ENCODE data around the gene SLC25A22.

The SLC25A22 gene

DNA sequence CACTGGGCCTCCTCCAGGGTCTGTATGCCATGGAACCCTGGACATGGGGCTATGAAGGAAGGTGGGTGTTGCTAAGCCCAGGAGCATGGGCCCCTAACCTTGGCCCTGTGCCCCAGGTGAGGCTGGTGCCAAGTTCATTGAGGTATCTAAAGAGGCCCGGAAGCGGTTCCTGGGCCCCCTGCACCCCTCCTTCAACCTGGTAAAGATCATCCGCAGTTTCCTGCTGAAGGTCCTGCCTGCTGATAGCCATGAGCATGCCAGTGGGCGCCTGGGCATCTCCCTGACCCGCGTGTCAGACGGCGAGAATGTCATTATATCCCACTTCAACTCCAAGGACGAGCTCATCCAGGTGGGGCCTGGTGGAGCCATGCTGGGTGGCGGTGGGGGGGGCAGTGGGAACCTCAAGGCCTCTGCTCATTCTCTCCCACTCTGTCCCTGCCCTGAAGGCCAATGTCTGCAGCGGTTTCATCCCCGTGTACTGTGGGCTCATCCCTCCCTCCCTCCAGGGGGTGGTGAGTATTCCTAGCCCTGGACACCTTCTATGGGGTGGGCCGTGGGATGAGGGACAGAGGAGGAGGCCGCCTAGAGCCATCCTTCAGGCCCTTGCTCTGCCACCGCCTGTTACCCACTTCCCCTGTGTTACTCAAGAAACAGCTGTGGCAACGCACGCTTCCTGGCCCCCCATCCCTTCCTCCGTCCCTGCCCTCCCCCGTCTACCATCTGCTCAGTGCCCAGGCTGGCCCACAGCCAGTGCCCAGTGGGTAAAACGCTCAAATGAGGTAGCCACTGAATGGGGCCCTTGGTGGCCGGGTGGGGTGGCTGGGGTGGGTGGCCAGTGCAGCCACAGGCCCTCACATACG is 23.7 kb upstream of the SLC25A22 start:
- no peak for DNase-seq (ENCODE audit: low spot score)

DNA sequence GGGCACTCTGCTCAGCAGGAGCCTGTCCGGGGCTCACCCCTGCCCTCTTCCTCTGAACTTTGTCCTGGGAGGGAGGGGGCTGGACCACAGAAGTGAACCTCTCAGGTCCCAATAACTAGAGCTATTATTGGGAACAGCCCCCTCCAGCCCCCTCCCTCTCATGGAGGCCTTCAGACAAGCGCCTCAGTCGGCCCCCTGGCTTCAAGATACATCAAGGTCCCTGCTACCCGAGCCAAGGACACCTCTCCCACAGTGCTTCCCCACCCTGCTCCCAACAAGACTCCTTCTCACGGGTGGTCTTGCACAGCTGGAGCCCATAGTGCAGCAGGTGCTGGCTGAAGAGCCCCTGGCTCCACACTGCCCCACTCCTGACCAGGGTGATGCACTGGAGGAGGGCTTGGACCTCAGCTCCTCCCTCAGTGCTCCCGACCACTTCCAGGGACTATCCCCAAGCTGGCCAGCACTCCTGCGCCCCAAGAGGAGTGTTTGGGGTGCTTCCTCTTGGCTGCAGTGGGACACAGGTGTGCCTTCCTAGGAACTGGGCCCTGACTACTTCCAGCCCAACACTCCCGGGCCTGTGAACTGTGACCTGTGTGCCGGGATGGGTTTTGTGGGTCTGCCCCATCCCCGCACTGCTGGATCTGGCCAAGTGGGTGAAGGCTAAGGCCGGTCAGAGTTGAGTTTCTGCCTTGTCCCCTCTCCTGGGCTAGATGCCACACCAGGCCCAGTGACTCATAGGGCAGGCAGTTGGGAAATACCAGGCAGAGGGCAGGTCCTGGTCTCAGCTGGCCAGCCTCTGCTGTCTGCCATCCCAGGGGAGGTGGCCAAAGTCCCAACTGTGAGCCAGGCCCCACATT is 22.8 kb upstream of the SLC25A22 start:
- DNase-seq (ENCODE audit: low spot score): no peak

DNA sequence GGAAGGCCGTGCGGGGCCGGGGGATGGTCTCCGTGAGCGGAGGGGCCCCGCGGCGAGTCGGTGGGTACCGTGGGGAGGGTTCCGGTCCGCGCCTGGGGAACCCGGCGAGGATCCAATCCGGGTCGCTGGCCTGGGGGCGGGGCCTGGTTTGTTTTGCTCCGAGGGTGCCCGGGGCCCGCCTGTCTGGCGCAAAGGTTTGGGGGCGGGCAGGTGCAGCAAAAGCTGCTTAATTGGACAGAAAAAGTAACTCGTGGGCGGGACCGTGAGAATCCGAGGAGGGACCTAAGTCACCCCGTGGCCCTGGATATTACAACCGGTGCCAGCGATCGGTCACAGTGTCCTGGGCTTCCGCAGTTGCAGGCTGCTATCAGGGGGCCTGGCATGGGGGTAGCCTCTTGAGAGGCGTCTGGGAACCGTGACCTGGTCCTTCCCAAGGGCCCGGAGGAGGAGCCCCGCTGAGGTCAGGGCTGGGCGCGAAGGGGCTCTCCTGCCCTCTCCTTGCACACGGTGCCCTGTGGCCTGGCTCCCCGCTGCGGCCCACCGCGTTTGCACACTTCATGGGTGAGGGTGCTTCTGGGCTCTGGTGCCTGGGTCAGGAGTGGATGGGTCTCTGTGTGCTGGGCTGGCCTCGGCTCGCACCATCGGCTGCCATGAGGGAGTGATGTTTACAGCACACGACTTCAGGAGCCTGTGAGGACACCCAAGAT is 22.0 kb upstream of the SLC25A22 start:
- DNase-seq (ENCODE audit: low spot score): no peak

DNA sequence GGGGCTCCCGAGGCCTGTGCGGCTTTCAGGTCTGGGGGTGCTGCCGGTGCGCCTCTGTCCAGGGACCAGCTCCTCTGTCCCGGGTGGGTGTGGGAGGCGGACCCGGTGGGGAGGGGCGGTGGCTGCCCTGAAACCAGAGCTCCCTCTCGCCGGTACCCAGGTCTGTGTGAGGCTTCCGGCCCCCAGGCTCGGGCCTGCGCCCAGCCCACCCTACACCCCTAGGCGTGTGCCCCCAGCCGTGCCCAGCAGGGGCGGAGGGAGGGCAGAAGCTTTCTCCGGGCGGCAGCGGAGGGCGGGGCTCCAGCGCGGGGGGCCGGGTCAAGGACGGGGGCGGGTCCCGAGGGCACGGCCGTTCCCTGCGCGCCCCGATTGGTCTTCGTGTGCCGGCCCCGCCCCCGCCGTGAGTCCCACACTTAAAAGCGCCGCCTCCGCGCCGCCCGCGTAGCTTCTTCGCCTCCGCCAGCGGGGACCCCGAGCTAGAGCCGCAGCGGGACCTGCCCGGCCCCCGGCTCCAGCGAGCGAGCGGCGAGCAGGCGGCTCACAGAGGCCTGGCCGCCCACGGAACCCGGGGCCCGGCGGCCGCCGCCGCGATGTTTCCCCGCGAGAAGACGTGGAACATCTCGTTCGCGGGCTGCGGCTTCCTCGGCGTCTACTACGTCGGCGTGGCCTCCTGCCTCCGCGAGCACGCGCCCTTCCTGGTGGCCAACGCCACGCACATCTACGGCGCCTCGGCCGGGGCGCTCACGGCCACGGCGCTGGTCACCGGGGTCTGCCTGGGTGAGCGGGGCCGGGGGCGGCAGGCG is 21.2 kb upstream of the SLC25A22 start:
- no peak for DNase-seq (ENCODE audit: low spot score)

DNA sequence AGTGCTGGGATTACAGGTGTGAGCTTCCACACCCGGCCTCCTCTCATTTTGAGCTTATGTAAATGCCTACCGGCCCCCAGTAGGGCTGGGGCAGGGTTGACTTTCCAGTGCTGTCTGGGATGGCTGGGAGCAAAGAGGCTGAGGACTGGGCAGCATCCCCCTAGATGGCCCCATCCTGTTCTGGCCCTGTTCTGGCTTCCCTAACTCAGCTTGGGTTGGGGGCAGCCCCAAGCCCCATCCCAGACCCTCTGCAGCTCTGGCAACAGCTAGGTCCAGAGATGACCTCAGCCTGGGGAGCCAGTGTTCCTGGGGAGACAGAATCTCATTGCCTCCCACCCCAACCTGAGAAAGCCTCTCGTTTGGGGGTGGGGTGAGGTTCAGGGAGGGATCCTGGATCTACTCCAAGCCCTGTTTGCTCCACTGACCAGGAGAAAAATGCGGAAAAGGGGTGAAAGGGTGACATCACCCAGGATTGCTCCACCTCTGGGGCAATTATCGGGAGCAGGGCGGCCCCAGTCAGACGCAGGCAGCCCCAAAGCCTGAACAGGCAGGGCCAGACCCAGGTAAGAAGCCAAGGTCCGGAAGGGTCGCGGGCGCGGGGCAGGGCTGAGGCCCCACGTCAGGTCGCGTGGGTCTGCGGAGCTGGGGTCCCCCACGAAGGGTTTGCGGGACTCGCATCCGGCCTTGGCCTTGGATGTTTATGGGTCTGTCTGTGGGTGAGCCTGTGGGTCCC is 20.5 kb upstream of the SLC25A22 start, which contains the start of gene PNPLA2:
Gene PNPLA2 (plus strand): TSS at position 519 of the 733 bp plus-strand sequence. CDS start 805 bp downstream, outside the sequence.
- DNase-seq (ENCODE audit: low spot score): no peak

DNA sequence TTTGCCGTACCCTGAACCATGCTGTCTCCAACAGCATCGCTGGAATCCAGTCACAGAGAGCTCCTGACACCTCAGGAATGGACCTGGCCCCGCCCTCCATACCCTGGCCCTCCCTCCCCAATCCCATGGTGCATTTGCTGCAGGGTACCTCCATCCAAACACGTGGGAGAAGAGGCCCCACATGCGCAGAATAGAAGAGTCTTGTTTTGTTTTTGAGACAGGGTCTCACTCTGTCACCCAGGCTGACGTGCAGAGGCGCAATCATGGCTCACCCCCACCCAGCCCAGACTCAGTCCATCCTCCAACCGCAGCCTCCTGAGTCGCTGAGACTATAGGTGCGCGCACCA is 18.3 kb upstream of the SLC25A22 start:
- DNase-seq (ENCODE audit: low spot score): no peak

DNA sequence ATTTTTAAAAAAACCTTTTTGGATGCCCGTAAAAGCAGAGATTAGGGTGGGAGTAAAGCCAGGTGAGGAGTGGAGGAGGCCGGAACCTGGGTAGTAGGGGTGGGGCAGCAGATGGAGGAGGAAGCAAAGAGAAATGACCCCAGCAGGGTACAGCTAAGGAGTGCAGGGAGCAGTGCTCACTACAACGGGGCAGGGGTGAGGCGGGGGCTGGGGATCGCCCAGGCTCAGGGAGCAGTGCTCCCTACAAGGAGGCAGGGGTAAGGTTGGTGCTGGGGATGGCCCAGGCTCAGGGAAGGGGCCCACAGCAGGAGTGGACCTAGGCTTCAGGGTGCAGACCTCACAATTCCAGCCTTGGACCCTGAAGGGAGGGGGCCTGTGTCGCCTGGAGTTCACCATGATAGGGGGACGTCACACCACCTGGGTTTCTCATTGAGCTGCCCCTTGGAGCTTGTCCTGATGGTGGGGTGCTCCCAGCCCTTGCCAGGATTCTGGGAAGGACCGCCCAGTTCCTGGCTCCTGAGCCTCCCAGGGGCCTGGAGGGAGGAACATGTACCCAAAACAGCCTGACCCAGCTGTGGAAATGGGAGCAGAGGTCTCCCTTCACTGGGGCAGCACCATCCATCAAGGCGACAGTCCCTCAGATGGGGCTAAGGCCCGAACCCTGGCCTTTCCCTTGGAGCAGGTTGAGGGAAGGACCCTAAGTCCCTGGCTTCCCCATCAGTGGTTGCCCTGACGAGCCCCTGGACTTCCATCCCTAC is 17.8 kb upstream of the SLC25A22 start:
- DNase-seq (ENCODE audit: low spot score): no peak

DNA sequence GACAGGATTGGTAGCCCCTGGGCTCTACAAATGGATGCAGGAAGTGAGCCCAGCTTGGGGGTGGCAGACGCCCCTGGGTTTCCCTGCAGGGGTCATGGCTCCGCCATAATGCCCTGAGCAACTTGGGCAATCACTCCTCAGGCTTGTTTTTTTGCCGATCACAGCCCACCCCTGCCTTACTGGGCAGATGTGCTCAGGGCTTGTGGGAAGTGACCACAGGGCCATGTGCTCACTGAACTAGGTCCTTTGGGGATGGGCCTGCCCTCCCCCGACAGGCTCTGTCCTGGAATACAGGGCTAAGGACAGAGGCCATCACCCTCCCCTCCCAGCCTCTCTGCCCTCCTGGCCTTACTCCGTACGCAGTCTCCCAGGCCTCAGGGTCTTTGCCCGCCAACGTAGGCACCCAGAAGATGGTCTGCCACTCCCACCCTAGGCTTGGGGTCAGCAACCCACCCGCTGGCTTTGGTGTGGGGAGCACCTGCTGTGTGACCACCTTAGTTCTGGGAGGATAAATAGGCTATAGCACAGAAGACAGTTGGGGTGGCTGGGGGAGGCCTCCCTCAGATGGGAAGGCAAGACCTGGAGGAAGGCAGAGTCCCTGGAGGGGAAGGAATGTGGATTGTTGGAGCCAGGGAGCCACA is 15.5 kb upstream of the SLC25A22 start:
- DNase-seq (ENCODE audit: low spot score): no peak

DNA sequence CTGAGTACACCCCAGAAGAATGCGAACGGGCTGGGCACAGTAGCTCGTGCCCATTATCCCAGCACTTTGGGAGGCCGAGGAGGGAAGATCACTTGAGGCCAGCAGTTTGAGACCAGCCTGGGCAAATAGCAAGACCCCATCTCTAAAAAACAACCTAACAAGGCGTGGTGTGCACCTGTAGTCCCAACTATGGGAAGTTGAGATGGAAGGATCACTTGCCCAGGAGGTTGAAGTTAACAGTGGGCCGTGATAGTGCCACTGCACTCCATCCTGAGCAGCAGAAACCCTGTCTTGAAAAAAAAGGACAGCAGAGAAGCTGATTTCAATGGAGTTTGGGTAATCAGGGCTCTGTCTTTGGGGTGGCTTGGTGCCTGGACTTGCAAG is 15.0 kb upstream of the SLC25A22 start:
- no peak for DNase-seq (ENCODE audit: low spot score)

DNA sequence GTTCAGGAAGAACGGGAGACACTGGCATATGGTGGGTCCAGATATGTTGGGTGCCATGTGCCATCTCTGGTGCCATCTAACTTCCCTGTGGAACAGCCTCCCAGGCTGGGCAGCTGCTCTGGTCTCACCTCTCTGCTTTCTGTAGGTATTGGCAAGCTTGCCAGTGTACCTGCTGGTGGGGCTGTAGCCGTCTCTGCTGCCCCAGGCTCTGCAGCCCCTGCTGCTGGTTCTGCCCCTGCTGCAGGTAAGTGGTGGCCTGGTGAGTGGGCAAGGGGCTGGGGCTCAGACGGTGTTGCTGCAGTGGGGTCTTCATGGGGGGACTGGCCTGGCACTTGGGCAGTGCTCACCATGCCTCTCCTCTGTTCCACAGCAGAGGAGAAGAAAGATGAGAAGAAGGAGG is 14.3 kb upstream of the SLC25A22 start:
- no peak for DNase-seq (ENCODE audit: low spot score)

DNA sequence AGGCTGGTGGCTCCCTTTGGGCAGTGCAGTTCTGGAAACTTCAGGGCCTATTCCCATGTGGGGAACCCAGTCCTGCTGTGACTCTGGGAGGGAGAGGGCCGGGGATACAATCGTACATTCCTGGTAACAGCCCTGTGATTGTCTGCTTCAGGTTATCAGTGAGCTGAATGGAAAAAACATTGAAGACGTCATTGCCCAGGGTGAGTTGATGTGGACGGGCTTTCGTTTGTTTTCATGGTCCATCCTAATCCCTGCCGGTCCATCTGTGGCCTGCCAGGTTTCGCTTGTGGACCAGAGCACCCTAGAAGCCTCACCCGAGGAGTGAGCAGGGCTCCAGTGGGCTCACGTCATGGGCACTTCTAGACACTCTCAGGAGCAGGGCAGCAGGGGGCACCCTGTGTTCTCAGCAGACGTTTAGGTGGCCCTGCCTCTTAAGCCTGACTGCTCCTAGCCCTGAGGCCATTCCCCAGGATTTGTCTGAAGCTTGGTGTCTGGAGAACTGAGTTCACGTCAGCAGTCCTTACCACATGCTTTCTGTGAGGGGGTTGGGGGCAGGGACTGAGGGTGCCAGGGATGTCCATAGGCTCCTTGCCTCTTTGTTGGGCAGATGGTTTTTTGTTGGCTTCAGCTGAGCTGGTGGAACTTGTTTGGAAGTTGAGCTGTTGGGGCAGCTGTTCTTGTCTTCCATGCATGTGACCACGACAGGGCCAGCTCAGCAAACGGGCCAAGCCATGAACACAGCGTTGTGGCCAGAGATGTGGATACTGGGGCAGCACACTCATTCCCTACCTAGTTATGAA is 13.6 kb upstream of the SLC25A22 start:
- DNase-seq (ENCODE audit: low spot score): no peak

DNA sequence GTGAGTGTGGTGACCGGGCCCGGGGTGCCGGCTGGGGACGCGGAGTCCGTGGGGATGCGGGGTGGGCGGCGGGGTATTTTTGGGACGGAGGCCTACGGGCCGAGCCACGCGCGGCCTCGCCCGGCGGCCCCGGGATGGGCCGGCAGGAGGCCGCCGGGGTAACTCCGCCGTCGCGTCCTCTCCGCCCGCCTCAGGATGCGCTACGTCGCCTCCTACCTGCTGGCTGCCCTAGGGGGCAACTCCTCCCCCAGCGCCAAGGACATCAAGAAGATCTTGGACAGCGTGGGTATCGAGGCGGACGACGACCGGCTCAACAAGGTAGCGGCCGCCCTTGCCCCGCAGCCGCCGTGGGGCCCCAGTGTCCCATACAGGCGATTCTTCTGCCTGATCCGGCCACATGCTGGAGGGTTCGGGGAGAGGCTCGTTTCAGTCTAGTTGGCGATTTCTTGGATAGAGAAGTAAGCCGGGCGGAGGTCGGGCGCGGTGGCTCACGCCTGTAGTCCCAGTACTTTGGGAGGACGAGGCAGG is 12.0 kb upstream of the SLC25A22 start:
- no peak for DNase-seq (ENCODE audit: low spot score)

DNA sequence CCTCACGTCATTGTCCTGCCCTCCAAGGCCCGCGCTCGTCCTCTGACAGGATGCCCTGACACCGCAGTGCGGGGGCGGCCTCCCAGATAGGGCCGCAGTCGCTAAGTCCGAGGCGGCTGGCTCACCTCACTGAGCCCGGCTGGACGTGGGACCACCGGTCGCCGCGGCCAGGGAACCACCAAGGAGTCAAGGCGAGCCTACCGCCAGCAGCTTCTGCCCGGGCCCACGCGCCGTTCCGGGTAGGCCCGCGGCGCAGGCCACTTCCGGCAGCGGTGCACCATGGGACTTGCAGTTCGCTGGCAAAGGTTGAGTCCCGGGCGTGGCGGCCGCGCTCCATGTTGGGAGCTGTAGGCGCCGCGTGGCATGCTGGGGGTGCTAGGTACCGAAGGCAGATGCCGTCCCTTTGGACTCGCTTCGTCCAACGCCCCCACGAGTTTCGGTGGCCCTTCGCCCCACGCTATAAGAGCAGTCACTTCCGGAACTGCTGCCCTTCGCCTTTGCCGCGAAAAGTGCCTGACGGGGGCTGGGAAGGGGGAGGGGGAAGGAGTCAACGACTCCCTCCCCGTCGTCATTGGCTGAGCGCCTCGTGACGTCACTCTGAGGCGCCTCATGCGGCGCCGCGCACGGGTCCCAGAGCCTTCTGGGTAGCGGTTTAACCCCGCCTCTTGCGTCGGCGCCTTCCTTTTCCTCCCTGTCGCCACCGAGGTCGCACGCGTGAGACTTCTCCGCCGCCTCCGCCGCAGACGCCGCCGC is 11.4 kb upstream of the SLC25A22 start, which contains the start of gene RPLP2:
Gene RPLP2 (plus strand): TSS at position 681 of the 753 bp plus-strand sequence. CDS start 268 bp downstream, outside the sequence.
- DNase-seq (ENCODE audit: low spot score): peak; percentile 98

DNA sequence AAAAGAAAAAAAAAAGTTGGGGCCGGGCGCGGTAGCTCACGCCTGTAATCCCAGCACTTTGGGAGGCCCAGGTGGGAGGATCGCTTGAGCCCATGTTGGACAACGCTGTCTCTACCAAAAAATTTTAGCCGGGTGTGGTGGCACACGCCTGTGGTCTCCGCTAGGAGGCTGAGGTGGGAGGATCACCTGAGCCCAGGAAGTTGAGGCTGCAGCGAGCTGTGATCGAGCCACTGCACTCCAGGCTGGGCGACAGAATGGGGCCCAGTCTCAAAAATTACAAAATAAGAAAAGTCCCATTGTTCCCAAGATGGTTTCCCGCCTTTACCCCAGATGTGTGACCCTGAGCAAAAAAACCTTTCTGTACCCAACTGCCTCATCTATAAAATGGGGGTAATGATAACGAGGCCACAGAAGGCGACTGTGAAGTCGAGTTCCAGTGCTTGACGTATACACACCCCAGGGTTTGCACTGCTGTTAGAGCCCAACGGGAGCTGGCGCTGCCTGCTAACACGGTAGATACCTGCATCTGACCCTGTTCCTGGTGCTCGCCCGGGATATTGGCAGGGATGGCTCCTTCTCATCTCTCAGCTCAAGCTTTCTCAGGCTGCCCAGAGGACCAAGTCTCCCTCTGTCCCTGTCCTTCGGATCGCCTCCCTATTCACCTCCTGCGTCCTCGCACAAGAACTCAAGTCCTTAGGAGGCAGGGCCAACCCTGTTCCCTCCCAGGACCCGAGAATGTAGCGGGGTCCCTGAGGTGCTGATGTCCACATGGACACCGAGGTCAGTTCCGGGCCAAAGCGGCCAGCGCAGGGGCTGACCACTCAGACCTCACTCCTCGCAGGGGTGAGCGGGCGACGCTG is 10.6 kb upstream of the SLC25A22 start:
- DNase-seq (ENCODE audit: low spot score): no peak

DNA sequence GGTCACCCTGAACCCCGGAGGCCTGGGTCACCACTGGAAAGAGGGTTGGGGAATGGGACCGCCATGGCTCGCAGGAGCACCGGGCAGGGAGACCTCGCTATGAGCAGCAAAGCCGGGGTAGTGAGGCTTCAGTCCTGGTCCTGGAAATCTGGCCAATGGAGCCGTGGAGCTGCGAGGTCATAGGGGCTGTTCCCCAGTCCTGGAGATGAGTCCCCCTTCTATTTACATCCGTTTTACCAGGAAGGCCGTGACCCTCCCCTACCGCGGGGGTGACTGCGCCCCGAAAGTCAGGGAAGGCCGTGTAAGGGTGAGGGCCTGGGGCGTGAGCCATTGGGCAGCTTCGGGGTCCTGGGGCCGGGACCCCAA is 6.5 kb upstream of the SLC25A22 start:
- DNase-seq (ENCODE audit: low spot score): no peak

DNA sequence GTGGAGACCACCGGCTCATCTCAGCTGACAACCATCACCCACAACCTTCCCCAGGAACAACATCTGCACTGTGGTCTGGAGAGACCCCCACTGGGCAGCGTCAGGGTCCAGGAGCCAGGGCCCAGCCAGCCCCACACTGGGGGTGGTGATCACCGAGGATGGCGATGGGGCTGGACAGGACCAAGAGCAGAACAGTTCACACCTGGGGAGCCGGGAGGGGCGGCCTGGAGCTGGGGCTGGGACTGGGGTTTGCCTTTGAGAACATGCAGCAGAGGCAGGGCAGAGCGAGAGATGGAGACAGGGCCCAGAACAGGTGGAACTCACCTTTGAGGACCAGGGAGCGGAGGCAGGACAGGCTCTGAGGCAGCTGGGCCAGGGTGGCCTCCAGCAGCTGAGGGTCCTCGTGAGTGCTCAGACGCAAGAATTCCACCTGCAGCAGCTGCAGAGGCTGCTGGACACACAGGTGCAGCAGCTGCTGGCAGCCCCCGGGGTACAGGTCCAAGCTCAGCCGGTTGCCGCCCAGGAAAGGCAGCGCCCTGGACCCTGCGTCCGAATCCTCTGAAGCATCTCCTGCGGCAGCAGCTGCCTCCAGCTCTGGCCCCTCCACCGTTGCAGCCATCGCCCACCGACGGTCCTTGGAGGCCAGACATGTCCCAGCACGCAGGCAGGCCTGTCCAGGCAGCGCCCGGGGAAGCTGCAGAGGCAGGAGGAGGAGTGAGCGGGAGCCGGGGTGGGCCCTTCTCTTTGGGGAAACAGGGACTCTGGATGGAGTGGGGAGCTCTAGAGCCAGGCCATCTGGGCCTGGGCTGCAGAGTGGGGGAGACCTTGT is 5.9 kb upstream of the SLC25A22 start:
- no peak for DNase-seq (ENCODE audit: low spot score)

All from kidney capillary endothelial cell (primary cell).